GM21381 (cell line): ENCODE data around the gene SLC19A1.
"Not testable (repeated sequence)": the region's sequence is repeated elsewhere in the genome, so short reads cannot be mapped to it uniquely, and the experiment has no call there.

Source experiments
- ATAC-seq: cut with Tn5 transposase; IDR thresholded peaks from one replicate; pipeline ENCODE4 v1.9.1; 2021; ENCODE audit warnings: mild to moderate bottlenecking, moderate library complexity; ENCODE audit not compliant: unreplicated experiment

SLC19A1 gene

DNA sequence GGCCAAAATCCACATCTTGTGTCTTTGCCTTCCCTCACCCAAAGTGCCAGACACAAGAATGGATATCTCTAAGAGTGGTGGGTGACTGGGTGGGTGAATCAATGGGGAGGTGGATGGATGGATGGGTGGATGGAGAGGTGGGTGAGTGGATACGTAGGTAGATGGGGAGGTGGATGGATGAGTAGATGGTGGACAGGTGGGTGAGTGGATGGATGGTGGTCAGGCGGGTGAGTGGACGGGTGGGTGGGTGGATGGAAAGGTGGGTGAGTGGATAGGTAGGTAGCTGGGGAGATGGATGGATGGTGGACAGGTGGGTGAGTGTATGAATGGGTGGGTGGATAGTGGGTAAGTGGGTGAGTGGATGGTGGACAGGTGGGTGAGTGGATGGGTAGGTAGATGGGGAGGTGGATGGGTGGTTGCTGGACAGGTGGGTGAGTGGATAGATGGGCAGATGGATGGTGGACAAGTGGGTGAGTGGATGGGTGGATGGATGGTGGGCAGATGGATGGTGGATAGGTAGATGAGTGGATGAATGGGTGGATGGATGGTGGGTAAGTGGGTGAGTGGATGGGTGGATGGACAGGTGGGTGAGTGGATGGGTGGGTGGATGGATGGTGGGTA is 34.2 kb downstream of the SLC19A1 start:
- no peak for ATAC-seq

DNA sequence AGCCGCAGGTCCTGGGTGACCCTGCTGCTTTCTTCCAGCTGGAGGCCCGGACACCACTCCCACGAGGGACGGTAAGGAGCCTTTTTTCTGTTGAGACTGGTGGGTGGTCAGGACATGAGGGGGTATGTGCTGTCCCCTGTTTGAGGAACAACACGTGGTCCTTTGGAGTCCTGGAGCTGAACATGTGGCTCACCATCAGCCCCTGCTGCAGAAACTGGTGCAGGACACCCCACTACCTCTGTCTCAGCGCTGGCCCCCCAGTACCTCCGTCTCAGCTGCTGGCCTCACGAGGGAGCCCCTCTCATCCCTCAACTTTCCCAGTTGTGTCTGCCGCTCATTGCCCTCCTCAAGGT is 34.7 kb downstream of the SLC19A1 start:
- ATAC-seq = no peak

DNA sequence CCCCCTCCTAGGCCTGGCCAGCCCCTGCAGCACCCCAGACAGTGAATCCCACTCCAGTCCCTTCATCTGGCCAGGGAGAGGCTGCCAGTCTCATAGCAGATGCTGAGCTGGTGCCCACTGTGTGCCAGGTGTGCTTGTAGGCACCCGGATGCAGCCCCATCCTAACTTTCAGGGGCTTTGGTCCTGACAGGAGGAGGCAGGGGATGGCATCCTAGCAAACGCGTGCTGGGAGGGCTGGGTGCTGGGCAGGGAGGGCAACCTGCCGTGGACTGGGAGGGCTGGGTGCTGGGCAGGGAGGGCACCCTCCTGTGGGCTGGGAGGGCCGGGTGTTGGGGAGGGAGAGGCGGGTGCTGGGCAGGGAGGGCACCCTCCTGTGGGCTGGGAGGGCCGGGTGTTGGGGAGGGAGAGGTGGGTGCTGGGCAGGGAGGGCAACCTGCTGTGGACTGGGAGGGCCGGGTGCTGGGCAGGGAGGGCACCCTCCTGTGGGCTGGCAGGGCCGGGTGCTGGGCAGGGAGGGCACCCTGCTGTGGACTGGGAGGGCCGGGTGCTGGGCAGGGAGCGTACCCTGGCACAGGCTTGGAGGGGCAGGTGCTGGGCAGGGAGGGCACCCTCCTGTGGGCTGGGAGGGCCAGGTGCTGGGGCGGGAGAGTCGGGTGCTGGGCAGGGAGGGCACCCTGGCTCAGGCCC is 35.3 kb downstream of the SLC19A1 start:
- ATAC-seq = no peak

DNA sequence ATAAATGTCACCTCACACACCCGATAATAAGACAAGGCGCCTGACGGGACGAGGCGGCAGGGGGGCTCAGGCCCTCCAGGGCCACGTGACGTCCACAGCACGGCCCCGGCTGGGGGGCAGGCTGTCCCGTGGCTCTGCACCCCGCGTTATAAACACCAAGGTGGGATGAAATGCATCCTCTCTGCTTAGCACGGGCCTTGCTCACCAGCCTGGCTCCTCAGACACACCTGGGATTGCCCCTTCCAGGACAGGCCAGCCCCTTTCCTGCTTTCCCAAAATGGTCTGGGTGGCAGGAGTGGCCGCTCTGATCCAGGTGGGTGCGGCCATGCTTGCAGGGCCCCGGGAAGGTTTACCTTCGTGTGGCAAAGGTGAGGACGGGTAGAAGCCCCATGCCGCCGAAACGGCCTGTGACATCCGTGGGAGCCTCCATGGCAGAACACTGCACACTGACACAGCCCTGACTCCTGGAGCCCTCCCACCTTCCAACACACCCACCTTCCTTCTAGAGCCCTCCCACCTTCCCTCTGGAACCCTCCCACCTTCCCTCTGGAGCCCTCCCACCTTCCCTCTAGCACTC is 35.9 kb downstream of the SLC19A1 start:
- ATAC-seq = no peak

DNA sequence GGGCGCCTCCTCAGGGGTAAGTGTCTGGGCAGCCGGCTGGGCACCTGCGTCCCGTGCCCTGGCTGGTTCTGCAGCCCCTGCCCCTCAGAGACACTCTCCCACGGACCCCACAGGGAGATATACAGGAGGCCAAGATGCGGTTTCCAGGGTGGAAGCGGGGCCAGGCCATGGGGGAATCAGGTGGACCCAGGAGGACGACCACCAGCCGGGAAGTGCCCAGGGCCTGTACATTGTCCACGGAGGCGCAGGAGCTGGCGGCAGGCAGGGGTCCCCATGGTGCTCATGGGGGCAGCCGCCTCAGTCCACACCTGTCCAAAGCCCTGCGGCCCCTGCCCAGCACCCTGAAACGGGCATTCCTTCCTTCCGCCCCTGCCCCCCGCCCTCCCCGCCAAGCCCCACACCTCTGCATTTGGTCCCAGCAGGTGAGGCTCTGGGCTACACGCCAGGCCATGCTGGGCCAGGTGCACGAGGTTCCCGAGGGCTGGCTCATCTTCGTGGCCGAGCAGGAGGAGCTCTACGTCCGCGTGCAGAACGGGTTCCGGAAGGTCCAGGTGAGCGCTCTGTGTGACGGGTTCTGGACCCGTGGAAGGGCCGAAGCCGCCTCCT is 36.7 kb downstream of the SLC19A1 start:
- no peak for ATAC-seq

DNA sequence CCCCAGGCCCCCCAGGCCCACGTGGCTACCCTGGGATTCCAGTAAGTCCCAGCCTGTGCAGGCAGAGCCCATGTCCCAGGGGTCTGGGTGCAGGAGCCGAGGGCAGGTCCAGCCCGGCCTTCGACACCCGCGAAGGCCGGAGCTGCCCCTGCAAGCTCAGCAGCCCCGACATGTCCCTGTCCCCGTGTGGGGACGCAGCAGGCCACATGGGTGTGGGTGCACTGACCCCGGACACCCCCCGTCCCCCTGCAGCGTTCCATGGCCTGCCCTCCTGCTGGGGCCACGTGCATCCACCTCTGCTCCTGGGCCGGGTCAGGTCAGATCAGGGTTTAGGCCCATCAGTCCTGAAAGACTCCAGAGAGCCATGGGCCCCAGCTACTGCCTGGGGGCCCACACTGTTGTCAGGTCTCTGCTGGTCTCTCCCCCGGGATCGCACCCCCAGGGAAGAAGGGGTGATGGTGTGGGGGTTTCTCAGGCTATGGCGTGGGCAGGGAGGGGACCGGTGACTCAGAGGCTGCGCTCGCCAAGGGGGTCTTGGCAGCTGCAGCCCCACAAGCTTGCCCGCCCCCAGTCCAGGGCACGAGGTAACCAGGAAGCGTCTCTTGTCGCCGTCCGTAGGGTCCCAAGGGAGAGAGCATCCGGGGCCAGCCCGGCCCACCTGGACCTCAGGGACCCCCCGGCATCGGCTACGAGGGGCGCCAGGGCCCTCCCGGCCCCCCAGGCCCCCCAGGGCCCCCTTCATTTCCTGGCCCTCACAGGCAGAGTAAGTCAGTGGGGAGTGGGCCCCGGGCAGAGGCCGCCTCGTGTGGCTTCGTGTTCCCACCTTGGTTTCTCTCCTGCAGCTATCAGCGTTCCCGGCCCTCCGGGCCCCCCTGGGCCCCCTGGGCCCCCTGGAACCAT is 37.5 kb downstream of the SLC19A1 start:
- ATAC-seq = no peak

DNA sequence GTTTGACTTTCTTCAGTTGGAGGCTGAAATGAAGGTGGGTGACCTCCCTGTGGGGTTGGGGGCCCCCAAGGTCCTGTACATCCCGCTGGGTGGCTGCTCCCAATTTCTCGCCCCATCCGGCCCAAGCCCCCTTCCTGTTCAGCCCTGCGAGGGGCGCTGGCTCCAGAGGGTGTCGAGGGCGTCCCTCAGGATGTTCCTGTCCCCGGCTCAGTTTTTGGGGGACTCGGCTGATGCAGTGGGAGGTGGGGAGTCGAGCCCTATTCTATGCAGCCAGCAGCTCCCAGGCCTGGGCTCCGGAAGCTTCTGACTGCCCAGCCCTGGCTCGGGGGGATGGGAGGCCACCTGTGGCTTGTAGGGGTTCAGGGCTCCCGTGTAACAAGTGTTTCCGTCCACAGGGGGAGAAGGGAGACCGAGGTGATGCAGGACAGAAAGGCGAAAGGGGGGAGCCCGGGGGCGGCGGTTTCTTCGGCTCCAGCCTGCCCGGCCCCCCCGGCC is 38.2 kb downstream of the SLC19A1 start:
- no peak for ATAC-seq

DNA sequence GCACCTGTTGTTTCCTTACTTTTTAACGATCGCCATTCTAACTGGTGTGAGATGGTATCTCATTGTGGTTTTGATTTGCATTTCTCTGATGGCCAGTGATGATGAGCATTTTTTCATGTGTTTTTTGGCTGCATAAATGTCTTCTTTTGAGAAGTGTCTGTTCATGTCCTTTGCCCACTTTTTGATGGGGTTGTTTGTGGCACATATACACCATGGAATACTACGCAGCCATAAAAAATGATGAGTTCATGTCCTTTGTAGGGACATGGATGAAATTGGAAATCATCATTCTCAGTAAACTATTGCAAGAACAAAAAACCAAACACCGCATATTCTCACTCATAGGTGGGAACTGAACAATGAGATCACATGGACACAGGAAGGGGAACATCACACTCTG is 39.0 kb downstream of the SLC19A1 start:
- not testable (repeated sequence) for ATAC-seq

DNA sequence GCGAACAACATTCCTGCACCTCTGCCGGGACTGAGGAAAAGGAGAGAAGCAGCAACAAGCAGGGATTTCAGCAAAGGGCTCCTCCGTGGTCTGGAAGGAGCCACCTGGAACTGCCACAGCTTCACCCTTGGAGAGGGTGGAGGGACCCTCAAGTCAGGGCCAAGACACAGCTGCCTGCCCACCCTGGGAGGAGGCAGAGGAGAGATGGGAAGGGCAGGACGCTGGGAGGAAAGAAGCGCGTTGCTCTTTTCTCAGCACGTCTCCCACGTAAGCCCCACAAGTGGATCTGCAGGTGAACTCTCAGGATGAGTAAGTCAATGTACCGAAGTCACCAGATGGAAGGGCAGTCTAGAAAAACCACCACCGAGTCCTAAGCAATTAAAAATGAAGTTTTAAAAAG is 39.6 kb downstream of the SLC19A1 start:
- no peak for ATAC-seq

DNA sequence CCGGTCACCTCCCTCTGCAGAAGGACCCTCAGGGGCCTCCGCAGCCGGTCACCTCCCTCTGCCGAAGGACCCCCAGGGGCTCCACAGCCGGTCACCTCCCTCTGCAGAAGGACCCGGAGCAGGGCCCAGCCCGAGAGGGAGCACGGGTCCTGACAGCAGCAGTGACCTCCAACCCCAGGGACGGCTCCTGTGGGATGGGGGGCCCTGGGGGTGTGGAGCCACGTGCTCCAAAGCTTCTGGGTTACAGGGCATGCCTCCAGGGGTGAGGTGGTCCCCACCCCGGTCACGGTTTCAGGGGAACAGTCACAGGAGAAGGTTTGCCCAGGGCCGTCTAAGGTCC is 40.3 kb downstream of the SLC19A1 start:
- ATAC-seq = no peak

DNA sequence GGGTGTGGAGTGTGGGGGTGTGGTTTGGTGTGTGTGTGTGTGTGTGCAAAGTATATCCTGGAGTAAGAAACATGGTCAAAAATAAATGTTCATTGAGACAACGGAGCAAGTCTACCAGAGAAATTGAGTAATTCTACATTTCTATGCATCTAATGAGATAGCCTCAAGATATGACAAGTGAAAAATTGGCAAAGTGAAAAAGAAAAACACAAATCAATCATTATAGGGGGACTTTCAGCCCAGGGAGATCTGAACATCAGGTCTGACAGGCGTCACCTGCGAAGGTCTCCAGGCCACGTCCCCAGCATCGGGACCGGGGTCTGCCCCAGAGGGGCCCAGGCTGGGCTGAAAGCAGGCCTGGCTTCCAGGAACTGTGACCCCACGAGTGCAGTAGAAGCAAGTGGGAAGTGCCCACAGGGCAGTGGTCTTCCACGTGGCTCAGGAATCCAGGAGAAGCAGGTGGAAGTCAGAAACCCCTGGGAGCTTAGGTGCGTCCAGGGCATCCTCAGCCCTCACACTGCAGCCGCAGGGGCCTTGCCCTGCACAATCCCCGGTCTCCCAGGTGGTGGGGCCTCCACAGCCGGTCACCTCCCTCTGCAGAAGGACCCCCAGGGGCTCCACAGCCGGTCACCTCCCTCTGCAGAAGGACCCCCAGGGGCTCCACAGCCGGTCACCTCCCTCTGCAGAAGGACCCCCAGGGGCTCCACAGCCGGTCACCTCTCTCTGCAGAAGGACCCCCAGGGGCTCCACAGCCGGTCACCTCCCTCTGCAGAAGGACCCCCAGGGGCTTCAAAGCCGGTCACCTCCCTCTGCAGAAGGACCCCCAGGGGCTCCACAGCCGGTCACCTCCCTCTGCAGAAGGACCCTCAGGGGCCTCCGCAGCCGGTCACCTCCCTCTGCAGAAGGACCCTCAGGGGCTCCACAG is 40.9 kb downstream of the SLC19A1 start:
- ATAC-seq = not testable (repeated sequence)

DNA sequence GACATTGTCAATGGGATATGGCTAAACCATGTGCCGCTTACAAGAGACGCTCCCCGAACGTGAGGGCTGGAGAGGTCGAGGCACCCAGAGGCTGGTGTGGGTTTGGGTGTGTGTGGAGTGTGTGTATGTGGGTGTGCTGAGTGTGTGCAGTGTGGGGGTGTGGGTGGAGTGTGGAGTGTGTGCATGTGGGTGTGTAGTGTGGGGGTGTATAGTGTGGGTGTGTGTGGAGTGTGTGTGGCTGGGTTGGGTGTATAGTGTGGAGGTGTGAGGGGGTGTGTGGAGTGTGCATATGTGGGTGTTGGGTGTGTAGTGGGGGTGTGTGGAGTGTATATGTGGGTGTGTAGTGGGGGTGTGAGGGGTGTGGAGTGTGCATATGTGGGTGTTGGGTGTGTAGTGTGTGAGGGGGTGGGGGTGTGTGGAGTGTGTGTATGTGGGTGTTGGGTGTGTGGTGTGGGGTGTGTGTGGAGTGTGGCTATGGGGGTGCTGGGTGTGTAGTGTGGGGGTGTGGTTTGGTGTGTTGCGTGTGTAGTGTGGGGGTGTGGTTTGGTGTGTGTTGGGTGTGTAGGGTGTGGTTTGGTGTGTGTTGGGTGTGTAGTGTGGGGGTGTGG is 42.2 kb downstream of the SLC19A1 start:
- no peak for ATAC-seq

DNA sequence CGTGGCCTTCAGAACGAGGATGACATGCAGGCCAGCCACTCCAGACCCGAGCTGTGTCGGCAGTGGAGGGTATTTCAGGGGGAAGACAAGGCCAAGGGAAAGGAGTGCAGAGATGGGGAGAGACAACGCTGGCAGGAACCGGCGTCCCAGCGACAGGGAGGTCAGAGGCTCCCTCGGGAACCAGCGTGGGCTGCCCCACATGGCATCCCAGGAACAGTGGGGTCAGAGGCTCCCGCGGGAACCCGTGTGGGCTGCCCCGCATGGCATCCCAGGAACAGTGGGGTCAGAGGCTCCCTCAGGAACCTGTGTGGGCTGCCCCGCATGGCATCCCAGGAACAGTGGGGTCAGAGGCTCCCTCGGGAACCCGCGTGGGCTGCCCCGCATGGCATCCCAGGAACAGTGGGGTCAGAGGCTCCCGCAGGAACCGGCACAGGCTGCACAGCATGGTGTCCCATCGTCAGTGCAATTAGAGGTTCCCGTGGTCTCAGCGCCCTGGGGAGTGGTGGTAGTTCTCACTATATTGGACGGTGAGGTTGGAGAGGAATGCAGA is 43.0 kb downstream of the SLC19A1 start:
- no peak for ATAC-seq

DNA sequence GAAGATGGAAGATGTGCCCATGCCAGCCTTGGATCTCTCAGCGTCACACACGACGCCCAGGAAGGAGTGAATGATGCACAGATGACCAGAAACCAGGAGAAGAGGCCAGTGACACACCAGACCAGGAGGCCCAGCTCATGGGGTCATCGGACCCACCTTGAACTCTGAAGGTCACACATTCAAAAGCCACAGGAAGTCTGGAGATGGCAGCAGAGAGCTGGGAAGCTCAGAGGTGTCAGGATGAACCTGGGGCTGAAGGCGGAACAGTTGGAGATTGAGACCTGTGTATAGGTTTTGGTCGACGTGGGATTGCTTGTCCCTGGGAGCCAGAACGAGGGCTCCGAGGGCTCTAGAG is 43.6 kb downstream of the SLC19A1 start:
- no peak for ATAC-seq

DNA sequence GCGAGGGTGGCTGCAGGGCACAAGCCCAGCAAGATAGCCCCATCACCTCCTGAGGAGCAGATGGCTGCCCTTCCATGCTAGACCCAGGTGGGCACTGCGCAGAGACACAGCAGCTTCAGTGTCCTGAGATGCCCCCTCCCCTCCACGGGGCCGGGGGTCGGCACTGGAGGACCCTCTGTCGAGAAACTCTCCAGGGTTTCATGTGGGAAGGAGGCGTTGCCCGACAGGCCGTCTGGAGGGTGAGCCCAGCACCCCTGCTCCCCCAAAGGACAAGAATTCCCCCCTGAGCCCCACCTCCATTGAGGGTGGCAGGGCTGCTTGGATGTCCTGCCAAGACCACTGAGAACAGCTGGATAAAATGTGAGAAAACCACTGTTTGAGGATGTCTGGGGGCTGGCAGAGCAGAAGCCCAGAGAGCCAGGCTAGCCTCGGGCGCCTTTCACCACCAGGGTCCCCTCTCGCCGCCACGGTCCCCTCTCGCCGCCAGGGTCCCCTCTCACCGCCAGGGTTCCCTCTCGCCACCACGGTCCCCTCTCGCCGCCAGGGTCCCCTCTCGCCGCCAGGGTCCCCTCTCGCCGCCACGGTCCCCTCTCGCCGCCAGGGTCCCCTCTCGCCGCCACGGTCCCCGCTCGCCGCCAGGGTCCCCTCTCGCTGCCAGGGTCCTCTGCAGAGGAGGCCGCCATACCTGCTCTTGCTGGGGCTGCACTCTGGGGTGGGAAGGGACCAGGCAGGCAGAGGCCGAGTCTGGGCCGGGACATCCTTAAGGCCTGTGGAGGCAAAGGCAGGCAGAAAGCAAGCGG is 44.2 kb downstream of the SLC19A1 start:
- ATAC-seq = no peak

DNA sequence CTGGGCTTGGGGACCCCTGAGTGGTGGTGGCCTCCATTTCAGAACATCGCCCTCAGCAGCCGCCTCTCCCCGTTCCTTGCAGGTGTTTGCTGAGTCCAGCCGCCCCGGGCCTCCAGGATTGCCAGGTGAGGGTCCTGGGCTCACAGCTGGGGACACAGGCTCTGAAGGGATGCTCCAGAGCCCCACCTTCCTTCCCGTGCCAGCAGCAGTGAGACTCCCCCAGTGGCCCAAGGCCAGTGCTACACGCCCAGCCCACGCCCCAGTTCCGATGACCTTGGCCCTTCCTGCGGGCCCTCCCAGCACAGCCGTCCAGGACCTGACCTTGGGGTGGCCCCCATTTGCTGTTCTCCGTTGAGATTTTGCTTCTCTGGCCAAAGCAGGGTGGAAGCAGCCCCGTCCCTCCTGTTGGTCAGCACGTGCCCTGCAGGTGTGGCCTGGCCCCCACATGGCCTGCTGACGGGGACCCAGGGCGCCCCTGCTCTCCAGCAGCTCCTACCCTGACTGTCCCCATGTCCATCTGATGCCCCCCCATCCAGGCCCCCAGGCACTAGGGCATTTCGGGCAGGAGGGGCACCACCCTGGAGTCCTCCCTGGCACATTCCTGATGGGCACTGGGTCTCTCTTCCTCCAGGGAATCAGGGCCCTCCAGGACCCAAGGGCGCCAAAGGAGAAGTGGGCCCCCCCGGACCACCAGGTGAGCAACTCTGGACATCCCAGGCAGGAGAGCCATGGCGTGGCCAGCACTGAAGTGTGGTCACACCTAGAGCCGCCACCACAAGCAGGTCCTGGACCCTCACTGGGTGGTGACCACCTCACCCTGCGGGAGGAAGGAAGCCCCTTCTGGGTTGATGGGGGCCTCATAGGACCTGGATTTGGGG is 45.0 kb downstream of the SLC19A1 start:
- no peak for ATAC-seq

DNA sequence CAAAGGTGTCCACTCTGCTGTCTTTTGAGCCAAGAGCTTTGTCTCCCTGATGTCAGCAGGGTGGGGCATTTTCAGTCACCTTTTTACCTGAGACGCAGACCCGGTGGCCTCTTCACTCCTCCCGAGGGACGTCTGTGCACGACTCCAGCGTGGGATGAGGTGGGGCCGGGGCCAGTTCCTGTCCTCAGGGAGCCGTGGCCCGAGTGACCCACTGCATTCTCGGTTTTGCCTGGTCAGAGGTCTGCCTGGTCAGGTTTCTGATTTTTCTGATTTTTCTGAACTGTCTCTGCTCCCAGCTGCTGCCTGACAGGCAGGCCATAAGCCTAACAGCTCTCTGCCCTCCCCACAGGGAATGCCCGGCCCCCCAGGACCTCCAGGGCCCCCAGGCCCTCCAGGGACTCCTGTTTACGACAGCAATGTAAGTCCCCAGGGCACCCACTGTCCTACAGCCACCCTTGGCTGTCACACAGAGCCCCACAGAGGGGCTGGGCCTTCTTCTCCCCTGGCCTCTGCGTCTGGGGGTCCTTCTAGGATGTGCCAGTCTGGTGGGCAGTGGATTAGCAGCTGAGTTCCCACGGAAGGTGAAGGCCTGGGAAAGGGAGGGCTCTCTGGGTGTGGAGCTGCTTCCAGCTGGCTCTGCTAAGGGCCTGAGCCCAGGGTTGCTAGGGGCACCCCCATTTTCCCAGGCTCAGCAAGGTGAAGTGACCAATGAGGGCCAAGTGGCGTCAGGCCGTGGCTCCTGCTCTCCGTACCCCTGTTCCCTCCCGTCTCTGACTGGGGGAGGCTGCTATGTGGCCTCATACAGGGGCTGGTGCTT is 45.9 kb downstream of the SLC19A1 start:
- ATAC-seq = no peak
